SU-DHL-6 (cell line): ENCODE measurements around the gene RASGRP4.

Experiments
- H2AFZ ChIP-seq: fragments of 200-600 bp; sonication (generic); 2 replicates; pipeline ENCODE4 v1.6.1; 2014; ENCODE audit warnings: low read depth, mild to moderate bottlenecking, moderate library complexity, mixed read lengths, antibody characterized with exemption, low read length; ENCODE audit not compliant: severe bottlenecking
- H3F3A ChIP-seq: fragments of 200-600 bp; shearing (Covaris generic); 2 replicates; pipeline ENCODE4 v1.6.0; 2016; ENCODE audit warnings: antibody characterized with exemption, mild to moderate bottlenecking; ENCODE audit not compliant: insufficient read depth
- H3K27ac ChIP-seq: fragments of 200-600 bp; sonication (generic); 2 replicates; pipeline ENCODE4 v1.5.1; 2016; ENCODE audit warnings: low read depth, mild to moderate bottlenecking, low read length, moderate library complexity, mixed read lengths
- H3K27me3 ChIP-seq: fragments of 200-600 bp; sonication (generic), shearing (Covaris generic); 2 replicates; pipeline ENCODE4 v1.6.0; 2014; ENCODE audit warnings: mild to moderate bottlenecking, low read length
- H3K36me3 ChIP-seq: fragments of 200-600 bp; sonication (generic); 2 replicates; pipeline ENCODE4 v1.6.1; 2014; ENCODE audit warnings: mild to moderate bottlenecking, low read length, mixed read lengths
- H3K4me2 ChIP-seq: fragments of 300-600, 200-600 bp; shearing (Covaris generic), sonication (generic); 2 replicates; pipeline ENCODE4 v1.6.0; 2014; ENCODE audit warnings: low read length, low read depth, mild to moderate bottlenecking; ENCODE audit not compliant: poor library complexity, severe bottlenecking
- H3K4me3 ChIP-seq: fragments of 200-600 bp; sonication (generic); 2 replicates; pipeline ENCODE4 v1.5.1; 2014; ENCODE audit warnings: antibody characterized with exemption, low read length, mild to moderate bottlenecking, mixed read lengths; ENCODE audit not compliant: insufficient read depth, poor library complexity, severe bottlenecking
- H3K79me2 ChIP-seq: fragments of 200-600 bp; sonication (generic); 2 replicates; pipeline ENCODE4 v1.6.1; 2014; ENCODE audit warnings: mild to moderate bottlenecking, low read length, moderate library complexity; ENCODE audit not compliant: insufficient read depth
- H3K9ac ChIP-seq: fragments of 200-600 bp; sonication (generic); 2 replicates; pipeline ENCODE4 v1.7.0; 2014; ENCODE audit warnings: mild to moderate bottlenecking, low read length
- H3K9me2 ChIP-seq: fragments of 200-600 bp; sonication (generic); replicated peaks from 2 replicates; pipeline ENCODE4 v1.6.1; 2014; ENCODE audit warnings: low read length; ENCODE audit not compliant: insufficient read depth
- H3K9me3 ChIP-seq: fragments of 200-600 bp; sonication (generic); 2 replicates; pipeline ENCODE4 v1.6.1; 2014; ENCODE audit warnings: low read length, mixed read lengths; ENCODE audit not compliant: insufficient read depth
- H4K20me1 ChIP-seq: fragments of 200-600 bp; sonication (generic); 2 replicates; pipeline ENCODE4 v1.6.1; 2014; ENCODE audit warnings: low read depth, mild to moderate bottlenecking, antibody characterized with exemption, low read length, moderate library complexity, mixed read lengths
- CTCF ChIP-seq: fragments of 200-600 bp; sonication (generic); IDR thresholded peaks from one replicate; pipeline ENCODE4 v1.5.1; 2017; ENCODE audit warnings: antibody characterized with exemption, mild to moderate bottlenecking, low read length, moderate library complexity; ENCODE audit not compliant: insufficient read depth, poor library complexity, severe bottlenecking
- EZH2phosphoT487 ChIP-seq: fragments of 200-600 bp; sonication (generic), shearing (Covaris generic); conservative IDR thresholded peaks from 2 replicates; pipeline ENCODE4 v1.6.1; 2018; ENCODE audit warnings: mild to moderate bottlenecking, antibody characterized with exemption, low read length, moderate library complexity, mixed read lengths

RASGRP4 gene

GRCh38 chr19:38385804-38386257 is 40.2 kb downstream of the RASGRP4 start:
- no peaks in the 10 kb centered on the region for H3K9me2 ChIP-seq
- H3F3A ChIP-seq: no peaks in the 10 kb centered on the region
- H3K9ac ChIP-seq: no peak overlapping the region
- H3K27ac ChIP-seq: no peak overlapping the region
- H3K4me3 ChIP-seq: no peak overlapping the region
- H3K9me3 ChIP-seq: no peaks in the 10 kb centered on the region
- no peaks in the 10 kb centered on the region for H3K79me2 ChIP-seq
- H3K27me3 ChIP-seq: no peaks in the 10 kb centered on the region
- TF ChIP-seq EZH2phosphoT487 (no peak), CTCF (no peak)
- H3K4me2 ChIP-seq: no peak overlapping the region
- no peaks in the 10 kb centered on the region for H3K36me3 ChIP-seq
- no peaks in the 10 kb centered on the region for H4K20me1 ChIP-seq
- H2AFZ ChIP-seq: no peak overlapping the region

GRCh38 chr19:38385057-38385803 is 40.8 kb downstream of the RASGRP4 start:
- no peaks in the 10 kb centered on the region for H3K36me3 ChIP-seq
- H3K4me3 ChIP-seq: no peak overlapping the region
- H3K9ac ChIP-seq: no peak overlapping the region
- H2AFZ ChIP-seq: no peak overlapping the region
- no peak overlapping the region for H3K4me2 ChIP-seq
- H4K20me1 ChIP-seq: no peaks in the 10 kb centered on the region
- no peak overlapping the region for H3K27ac ChIP-seq
- no peaks in the 10 kb centered on the region for H3K9me3 ChIP-seq
- no peak for TF ChIP-seq EZH2phosphoT487
- TF ChIP-seq CTCF: no peak
- no peaks in the 10 kb centered on the region for H3K79me2 ChIP-seq
- no peaks in the 10 kb centered on the region for H3K9me2 ChIP-seq
- H3K27me3 ChIP-seq: no peaks in the 10 kb centered on the region
- no peaks in the 10 kb centered on the region for H3F3A ChIP-seq

- Histone ChIP-seq H3K9me2 (no peaks in the 10 kb centered on the region), H3K27me3 (no peaks in the 10 kb centered on the region), H3F3A (no peaks in the 10 kb centered on the region), H3K9me3 (no peaks in the 10 kb centered on the region), H3K9ac (no peak overlapping the region), H3K36me3 (no peaks in the 10 kb centered on the region), H3K79me2 (no peaks in the 10 kb centered on the region), H3K27ac (no peak overlapping the region), H3K4me2 (no peak overlapping the region), H3K4me3 (no peak overlapping the region), H4K20me1 (no peaks in the 10 kb centered on the region), H2AFZ (no peak overlapping the region)
- TF ChIP-seq EZH2phosphoT487 (no peak), CTCF (peak; percentile 28)
These were observed 41.6 kb downstream of the RASGRP4 start for GRCh38 chr19:38384209-38385027.
